ENCODE data around the gene TOB1. TPM values are rescaled to one million over a fixed set of nuclear protein-coding genes. Genes with fewer than 3 reads are reported as not detected.

The TOB1 gene
- total and polyA plus RNA-seq, 9 of the 15 experiments (the other 6 are each of a cell fraction or from before 2014, with no cell fraction given): 4.8 to 63.7 (median 13.2) TPM

- BruUV-seq (replicated peaks): no TSS peak
- H3K9me3 ChIP-seq (replicated peaks; ENCODE audit: control insufficient read depth, insufficient read depth, low read depth, low read length): no peaks in the 10 kb centered on the region
- no peaks in the 10 kb centered on the region for H4K20me1 ChIP-seq (replicated peaks; ENCODE audit: control insufficient read depth, insufficient read depth, low read length)
- in situ Hi-C loops (cut with MboI): no loop called here
- H3K9me1 ChIP-seq (ENCODE audit: control insufficient read depth, insufficient read depth, low read length): no peaks in the 10 kb centered on the region
- ATAC-seq (no peak), FAIRE-seq (no peak), DNase-seq (ENCODE audit: extremely low read depth in 1 of 4, low spot score in 3 of 4) (no peak)
- ChIA-PET POLR2A (interaction anchor here (0.5 to 1.5 kb wide), 4 partner anchors 9 to 102 kb away, joined by 3 to 6 read pairs (median 4); no protein-coding TSS in a partner anchor), CTCF (ENCODE audit: low intra/inter-chr PET ratio) (no interaction called here)
- H3K4me1 ChIP-seq (replicated peaks in 1 of 2; ENCODE audit: control insufficient read depth in 2 of 2, insufficient read depth in 2 of 2, low read length in 2 of 2): peaks cover 9 to 12% of the 10 kb centered on the region in 2 experiments; a peak in 3 of 5 replicates
- no peaks in the 10 kb centered on the region for H3K27me3 ChIP-seq (ENCODE audit: control insufficient read depth in 2 of 2, insufficient read depth in 2 of 2, low read length in 2 of 2)
- H3K4me3 ChIP-seq: no peak overlapping the region
- no peak for TF ChIP-seq ZNF23 (CRISPR knock-in tag; IDR thresholded peaks at IDR 0.05)
- TF ChIP-seq PHB (CRISPR knock-in tag; IDR thresholded peaks at IDR 0.05): no peak
- no peak for TF ChIP-seq ERF (CRISPR knock-in tag; IDR thresholded peaks at IDR 0.05)
- no peak for TF ChIP-seq MAX (CRISPR knock-in tag; IDR thresholded peaks at IDR 0.05)
- H3K27ac ChIP-seq (ENCODE audit: extremely low read depth, low read depth, low read length): no peak overlapping the region
- no peak overlapping the region for H3K9ac ChIP-seq (ENCODE audit: insufficient read depth in 1 of 2, low read depth in 2 of 2, low read length in 2 of 2)
- no peak overlapping the region for H3K4me2 ChIP-seq (ENCODE audit: insufficient read depth, low read length)
- 0 out of 2 replicates have a peak overlapping the region, but pooled peaks have one; percentile 26 for H2AFZ ChIP-seq (ENCODE audit: low read depth, low read length)
- H3K36me3 ChIP-seq (ENCODE audit: control insufficient read depth, insufficient read depth, low read length): no peaks in the 10 kb centered on the region
- intact Hi-C loops (cut with micrococcal nuclease): no loop called here
- 44% methylated on average over 13 of the region's 17 CpGs for WGBS (ENCODE audit: insufficient coverage, low coverage, missing lambda C conversion rate)
- H3K79me2 ChIP-seq (ENCODE audit: control insufficient read depth, insufficient read depth, low read length): no peaks in the 10 kb centered on the region
Observed at GRCh38 chr17:50899559-50900319, 33.6 kb upstream of the TOB1 start.

GRCh38 chr17:50899005-50899460, 32.9 kb upstream of the TOB1 start:
- ChIA-PET CTCF (ENCODE audit: low intra/inter-chr PET ratio) (no interaction called here), POLR2A (interaction anchor here (1.0 to 1.5 kb wide), 3 partner anchors 18 to 34 kb away, joined by 3 to 4 read pairs (median 4); no protein-coding TSS in a partner anchor)
- H3K4me3 ChIP-seq: no peak overlapping the region
- H3K9me3 ChIP-seq (replicated peaks; ENCODE audit: control insufficient read depth, insufficient read depth, low read depth, low read length): no peaks in the 10 kb centered on the region
- H3K27me3 ChIP-seq (ENCODE audit: control insufficient read depth in 2 of 2, insufficient read depth in 2 of 2, low read length in 2 of 2): no peaks in the 10 kb centered on the region
- H4K20me1 ChIP-seq (replicated peaks; ENCODE audit: control insufficient read depth, insufficient read depth, low read length): no peaks in the 10 kb centered on the region
- in situ Hi-C loops (cut with MboI): no loop called here
- no peak overlapping the region for H3K4me2 ChIP-seq (ENCODE audit: insufficient read depth, low read length)
- no peak for DNase-seq (ENCODE audit: extremely low read depth in 1 of 4, low spot score in 3 of 4)
- FAIRE-seq: no peak
- intact Hi-C loops (cut with micrococcal nuclease): no loop called here
- no peak for ATAC-seq
- no peak overlapping the region for H3K9ac ChIP-seq (ENCODE audit: insufficient read depth in 1 of 2, low read depth in 2 of 2, low read length in 2 of 2)
- BruUV-seq (replicated peaks): no TSS peak
- peaks cover 4 to 8% of the 10 kb centered on the region in 2 experiments; a peak in 2 of 5 replicates for H3K4me1 ChIP-seq (replicated peaks in 1 of 2; ENCODE audit: control insufficient read depth in 2 of 2, insufficient read depth in 2 of 2, low read length in 2 of 2)
- no peaks in the 10 kb centered on the region for H3K9me1 ChIP-seq (ENCODE audit: control insufficient read depth, insufficient read depth, low read length)
- H3K79me2 ChIP-seq (ENCODE audit: control insufficient read depth, insufficient read depth, low read length): no peaks in the 10 kb centered on the region
- no peaks in the 10 kb centered on the region for H3K36me3 ChIP-seq (ENCODE audit: control insufficient read depth, insufficient read depth, low read length)
- no peak overlapping the region for H2AFZ ChIP-seq (ENCODE audit: low read depth, low read length)
- no peak overlapping the region for H3K27ac ChIP-seq (ENCODE audit: extremely low read depth, low read depth, low read length)
- WGBS (ENCODE audit: insufficient coverage, low coverage, missing lambda C conversion rate): 56% methylated on average over 6 of the region's 6 CpGs
- TF ChIP-seq PML (IDR thresholded peaks at IDR 0.05; ENCODE audit: low read length): no peak
- no peak for TF ChIP-seq USF2 (CRISPR knock-in tag; IDR thresholded peaks at IDR 0.05)
- no peak for TF ChIP-seq KAT8 (IDR thresholded peaks at IDR 0.05; ENCODE audit: low read depth)
- no peak for TF ChIP-seq SP1 (CRISPR knock-in tag; IDR thresholded peaks at IDR 0.05)
- no peak for TF ChIP-seq ARID3A (IDR thresholded peaks at IDR 0.05; ENCODE audit: borderline replicate concordance, low read depth, low read length)
- peak in 1 of 3 experiments; percentile 2 for TF ChIP-seq YY1 (IDR thresholded peaks at IDR 0.05; ENCODE audit: borderline replicate concordance in 1 of 3, control insufficient read depth in 1 of 3, extremely low read depth in 1 of 3, insufficient read depth in 3 of 3, insufficient read length in 1 of 3, insufficient replicate concordance in 2 of 3, low read depth in 1 of 3, low read length in 2 of 3)

All from K562 (cell line).